Sigmoid colon (tissue), 7 donors: Measurements from ENCODE around the gene ZNHIT2. TPM values are rescaled to one million over a fixed set of nuclear protein-coding genes. Genes with fewer than 3 reads are reported as not detected.

ENCODE experiments used
- DNase-seq: peaks from one replicate; pipeline ENCODE4 v3.0.0-alpha.2; 2019
- H3K27ac ChIP-seq, 4 donors: fragments of 200-600 bp; sonication (generic); one replicate each; pipeline ENCODE4 v1.5.1; 2016 to 2019; ENCODE audit warnings: mild to moderate bottlenecking in 1 of 4
- H3K27me3 ChIP-seq, 3 donors: fragments of 200-600 bp; sonication (generic); one replicate each; pipeline ENCODE4 v1.5.1; 2019; ENCODE audit warnings: mild to moderate bottlenecking in 1 of 3
- H3K36me3 ChIP-seq, 4 donors: fragments of 200-600 bp; sonication (generic); one replicate each; pipeline ENCODE4 v1.5.1; 2016 to 2019
- H3K4me1 ChIP-seq, 4 donors: fragments of 200-600 bp; sonication (generic); one replicate each; pipeline ENCODE4 v1.5.1; 2017 to 2019
- H3K4me3 ChIP-seq, 4 donors: fragments of 200-600 bp; sonication (generic); one replicate each; pipeline ENCODE4 v1.5.1; 2017 to 2019; ENCODE audit warnings: mild to moderate bottlenecking in 2 of 4, moderate library complexity in 1 of 4
- H3K9me3 ChIP-seq, 4 donors: fragments of 200-600 bp in 3 of 4; sonication (generic) in 3 of 4; one replicate each; pipeline versions ENCODE4 v1.5.1 to v1.6.1; 2013 to 2019
- EP300 ChIP-seq, 4 donors: sonication (generic); formaldehyde crosslinking; IDR thresholded peaks; one replicate each; pipeline ENCODE4 v1.6.1; 2017; ENCODE audit warnings: antibody characterized with exemption in 4 of 4
- POLR2A ChIP-seq, 2 donors: fragments of 450-650 bp; IDR thresholded peaks; one replicate each; pipeline ENCODE4 v1.6.1; 2016; ENCODE audit warnings: antibody characterized with exemption in 2 of 2, mild to moderate bottlenecking in 2 of 2, moderate library complexity in 2 of 2
- POLR2AphosphoS5 ChIP-seq, 4 donors: sonication (generic); formaldehyde crosslinking; IDR thresholded peaks; one replicate each; pipeline ENCODE4 v1.6.1; 2017; ENCODE audit warnings: antibody characterized with exemption in 4 of 4
- WGBS, 2 donors: extraction: QIAGEN DNeasy Blood & Tissue Kit; methylation state at CpG; one replicate each; pipeline ENCODE4 v1.1.7; 2013; 5-methylcytosine and 5-hydroxymethylcytosine counted together
- intact Hi-C: fragments of 100-400 bp; cut with DNase I; formaldehyde crosslinking; loops from one replicate; pipeline ENCODE4 v1.15.1; 2023
- polyA plus RNA-seq, 3 donors: library from polyadenylated mRNA; stranded (reverse); fragments of 200-250 nt; gene quantifications; one replicate each; pipeline ENCODE4 v1.2.3, GENCODE V29; 2013
- total RNA-seq, 4 donors: library from RNA; depleted of rRNA; stranded (reverse); fragments of >200 nt; gene quantifications; one replicate each; pipeline ENCODE4 v1.1.0, GENCODE V29; 2016
- TF ChIP-seq, protein P1 (sequence below), 4 experiments: fragments of 450-650 bp in 3 of 4; fragments of 200-600 bp in 1 of 4; IDR thresholded peaks; one replicate each; pipeline ENCODE4 v1.5.1; 2016 to 2019; ENCODE audit warnings: antibody characterized with exemption in 4 of 4, mild to moderate bottlenecking in 3 of 4, moderate library complexity in 2 of 4
- donor health status: healthy with polysubstance abuse.
- donor health status: Bipolar disorder and iron deficiency.
- donor health status: healthy.

ZNHIT2 gene
- total and polyA plus RNA-seq, 7 donors: 8.3 to 16.3 (median 13.6) TPM

DNA sequence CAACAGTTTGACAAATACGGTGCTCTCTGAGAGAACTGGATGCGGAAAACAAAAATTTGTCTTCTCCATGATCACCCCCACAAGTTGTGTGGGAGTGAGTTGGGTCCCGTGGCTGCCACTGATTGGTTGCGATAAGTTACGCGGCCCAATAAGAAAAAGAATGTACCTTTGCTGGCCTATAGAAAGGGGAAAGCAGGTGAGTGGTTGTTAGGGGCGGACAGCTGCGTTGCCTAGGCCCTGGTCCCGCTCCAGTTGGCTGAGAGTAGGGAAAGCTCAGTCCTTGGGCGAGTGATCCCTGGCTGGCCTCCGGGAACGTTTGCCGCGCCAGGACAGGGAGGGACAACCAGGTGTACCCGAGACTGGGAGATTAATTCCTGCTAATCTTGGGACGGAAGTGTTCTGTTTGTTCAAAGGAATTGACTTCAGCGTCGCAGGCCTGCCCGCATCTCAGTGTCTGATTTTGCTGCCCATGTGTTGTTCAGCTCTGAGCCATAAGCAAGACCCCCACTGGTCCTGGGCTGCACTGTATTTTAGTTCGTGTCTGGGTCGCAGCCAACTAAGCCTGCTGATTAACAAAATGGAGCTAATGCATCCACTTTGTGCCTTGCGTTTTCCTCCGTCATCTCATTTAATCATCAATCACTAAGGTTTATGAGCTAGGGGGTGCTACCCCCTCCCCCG, 17.6 kb upstream of the ZNHIT2 start:
- Histone ChIP-seq H3K9me3 (no peaks in the 10 kb centered on the region), H3K36me3 (peaks cover 11 to 30% (median 26%) of the 10 kb centered on the region in 4 donors), H3K27me3 (no peaks in the 10 kb centered on the region), H3K4me1 (peaks cover 0 to 31% (median 25%) of the 10 kb centered on the region in 4 donors), H3K4me3 (peak overlapping the region; percentile 83 to 93 (median 90)), H3K27ac (peak overlapping the region; percentile 94 to 98 (median 96))
- WGBS, 2 donors: 1 to 2% methylated on average over 24 of the region's 24 CpGs
- intact Hi-C loops: loop anchor here (2.0 to 5.0 kb wide), 2 partner anchors 46 to 127 kb away; partner anchors contain the start of genes CAPN1 and POLA2
- TF ChIP-seq, protein P1, sequence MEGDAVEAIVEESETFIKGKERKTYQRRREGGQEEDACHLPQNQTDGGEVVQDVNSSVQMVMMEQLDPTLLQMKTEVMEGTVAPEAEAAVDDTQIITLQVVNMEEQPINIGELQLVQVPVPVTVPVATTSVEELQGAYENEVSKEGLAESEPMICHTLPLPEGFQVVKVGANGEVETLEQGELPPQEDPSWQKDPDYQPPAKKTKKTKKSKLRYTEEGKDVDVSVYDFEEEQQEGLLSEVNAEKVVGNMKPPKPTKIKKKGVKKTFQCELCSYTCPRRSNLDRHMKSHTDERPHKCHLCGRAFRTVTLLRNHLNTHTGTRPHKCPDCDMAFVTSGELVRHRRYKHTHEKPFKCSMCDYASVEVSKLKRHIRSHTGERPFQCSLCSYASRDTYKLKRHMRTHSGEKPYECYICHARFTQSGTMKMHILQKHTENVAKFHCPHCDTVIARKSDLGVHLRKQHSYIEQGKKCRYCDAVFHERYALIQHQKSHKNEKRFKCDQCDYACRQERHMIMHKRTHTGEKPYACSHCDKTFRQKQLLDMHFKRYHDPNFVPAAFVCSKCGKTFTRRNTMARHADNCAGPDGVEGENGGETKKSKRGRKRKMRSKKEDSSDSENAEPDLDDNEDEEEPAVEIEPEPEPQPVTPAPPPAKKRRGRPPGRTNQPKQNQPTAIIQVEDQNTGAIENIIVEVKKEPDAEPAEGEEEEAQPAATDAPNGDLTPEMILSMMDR (IDR thresholded peaks at IDR 0.05): no peak
- TF ChIP-seq POLR2AphosphoS5 (IDR thresholded peaks at IDR 0.05) (peak in 3 of 4 donors; percentile 12 to 78 (median 53)), POLR2A (IDR thresholded peaks at IDR 0.05) (peak in 1 of 2 donors; percentile 45), EP300 (IDR thresholded peaks at IDR 0.05) (no peak)
- DNase-seq: peak; percentile 98

DNA sequence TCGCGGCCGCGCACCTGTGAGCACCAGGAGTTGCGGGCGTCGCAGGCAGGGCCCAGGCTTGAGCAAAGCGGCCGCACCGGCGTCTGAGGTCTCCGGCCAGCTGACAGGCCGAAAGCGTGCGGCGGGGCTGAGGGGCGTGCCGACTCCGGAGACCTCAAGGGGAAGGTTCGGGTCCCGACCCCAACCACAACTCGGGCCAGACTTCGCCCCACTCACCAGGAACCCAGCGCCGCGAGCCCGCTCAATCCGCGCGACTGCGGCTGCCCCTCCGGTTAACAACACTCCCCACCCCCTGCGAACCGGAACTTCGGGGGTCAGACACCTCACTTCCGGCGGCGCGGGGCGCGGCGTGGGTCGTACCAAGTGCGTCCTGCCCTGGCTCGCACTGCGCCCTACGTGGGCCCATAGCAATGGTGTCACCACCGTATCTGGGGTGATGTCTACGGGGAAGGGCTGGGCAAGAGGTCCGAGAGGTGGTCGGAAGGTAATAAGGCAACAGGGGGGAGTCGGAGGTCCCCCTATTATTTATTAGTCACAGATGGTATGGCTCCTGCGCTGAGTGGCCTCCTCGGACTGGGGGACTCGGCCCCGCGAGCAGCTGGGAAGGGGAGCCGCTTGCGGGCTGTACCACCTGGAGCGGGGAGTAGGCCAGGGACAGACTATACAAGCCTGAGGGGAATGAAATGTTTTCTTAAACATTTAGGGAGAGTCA, 16.9 kb upstream of the ZNHIT2 start, which contains the start of gene SYVN1:
Gene SYVN1, minus strand, starts transcription at position 280 of the 712 bp plus-strand sequence. CDS start 918 bp downstream, outside the sequence.
- peak; percentile 96 for DNase-seq
- intact Hi-C loops: loop anchor here (2.0 to 5.0 kb wide), 2 partner anchors 46 to 128 kb away; partner anchors contain the start of genes CAPN1 and POLA2
- WGBS, 2 donors: 0% methylated on average over 60 of the region's 60 CpGs

DNA sequence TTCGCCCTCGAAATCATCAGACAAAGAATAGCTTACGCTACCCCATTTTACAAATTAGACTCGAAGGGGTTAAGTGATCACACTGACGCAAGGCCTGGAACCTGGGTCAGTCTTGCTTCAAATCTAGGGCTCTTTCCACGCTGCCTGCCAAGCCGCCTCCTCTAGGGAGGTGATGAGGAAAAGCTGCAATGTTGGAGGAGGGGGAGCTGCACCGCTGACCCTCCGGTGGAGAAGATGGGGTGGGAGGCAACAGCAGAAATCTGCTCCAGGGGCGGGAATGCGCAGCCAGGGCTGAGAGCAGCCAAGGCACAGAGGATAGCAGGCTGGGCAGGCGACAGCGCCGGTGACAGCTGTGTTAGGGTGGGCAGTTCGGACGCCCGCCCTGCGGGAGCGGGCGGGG, 16.2 kb upstream of the ZNHIT2 start:
- H3K36me3 ChIP-seq: peaks cover 21 to 43% (median 39%) of the 10 kb centered on the region in 4 donors
- H3K4me3 ChIP-seq: peak overlapping the region; percentile 83 to 93 (median 90)
- 0% methylated on average over 20 of the region's 20 CpGs for WGBS, 2 donors
- no peak for TF ChIP-seq POLR2AphosphoS5 (IDR thresholded peaks at IDR 0.05)
- peak overlapping the region; percentile 94 to 98 (median 96) for H3K27ac ChIP-seq
- H3K27me3 ChIP-seq: no peaks in the 10 kb centered on the region
- peak; percentile 76 for DNase-seq
- intact Hi-C loops: loop anchor here (2.0 to 5.0 kb wide), 2 partner anchors 47 to 129 kb away; partner anchors contain the start of genes CAPN1 and POLA2
- no peaks in the 10 kb centered on the region for H3K9me3 ChIP-seq
- peaks cover 0 to 31% (median 25%) of the 10 kb centered on the region in 4 donors for H3K4me1 ChIP-seq

More for the DNA sequence above, 16.9 kb upstream of the ZNHIT2 start, which contains the start of gene SYVN1:
- Histone ChIP-seq H3K27ac (peak within 1 kb of the TSS; percentile 94 to 98 (median 96)), H3K9me3 (no peaks in the 10 kb centered on the region), H3K4me3 (peak within 1 kb of the TSS; percentile 83 to 93 (median 90)), H3K27me3 (no peaks in the 10 kb centered on the region), H3K36me3 (peaks cover 18 to 37% (median 33%) of the 10 kb centered on the region in 4 donors), H3K4me1 (peaks cover 0 to 31% (median 25%) of the 10 kb centered on the region in 4 donors)
- peak in 1 of 4 donors; percentile 40 for TF ChIP-seq EP300 (IDR thresholded peaks at IDR 0.05)
- TF ChIP-seq, protein P1 (IDR thresholded peaks at IDR 0.05): no peak
- TF ChIP-seq POLR2AphosphoS5 (IDR thresholded peaks at IDR 0.05): peak; percentile 99
- peak; percentile 97 to 98 for TF ChIP-seq POLR2A (IDR thresholded peaks at IDR 0.05)

DNA sequence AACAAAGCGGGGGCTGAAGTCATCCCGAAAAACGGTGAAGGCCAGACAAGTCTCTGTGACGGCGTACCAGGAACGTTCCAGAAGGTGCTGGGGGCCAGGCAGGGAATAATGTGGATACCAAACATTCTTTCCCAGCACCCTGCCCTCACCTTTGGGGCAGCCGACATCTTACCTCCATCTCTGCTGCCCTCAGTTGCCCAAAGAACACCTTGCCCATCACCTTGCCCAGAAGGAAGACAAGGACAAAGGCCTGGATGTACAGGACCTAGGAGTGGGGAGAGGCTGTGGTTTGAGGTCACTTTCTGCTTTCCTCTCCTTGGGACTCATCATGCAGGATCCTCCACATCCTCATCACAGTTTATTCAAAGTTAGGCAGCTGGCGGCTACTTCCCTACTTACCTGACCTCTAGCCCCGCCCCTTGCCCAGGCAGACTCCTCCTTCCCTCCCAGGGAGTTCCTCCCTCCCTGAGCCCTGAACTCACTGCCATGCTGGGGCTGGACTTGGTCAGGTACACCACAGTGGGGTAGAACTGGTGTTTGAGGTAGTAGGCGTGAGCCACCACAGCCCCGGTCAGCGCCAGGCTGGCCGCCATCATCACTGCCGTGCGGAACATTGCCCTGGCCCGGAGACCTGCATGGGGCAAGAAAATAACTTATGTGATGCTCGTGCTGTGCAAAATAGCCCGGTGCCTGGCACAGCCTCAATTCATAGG, 15.6 kb upstream of the ZNHIT2 start:
- Histone ChIP-seq H3K4me3 (peak overlapping the region; percentile 83 to 93 (median 90)), H3K9me3 (no peaks in the 10 kb centered on the region), H3K36me3 (peaks cover 25 to 49% (median 45%) of the 10 kb centered on the region in 4 donors), H3K4me1 (peaks cover 0 to 31% (median 25%) of the 10 kb centered on the region in 4 donors), H3K27me3 (no peaks in the 10 kb centered on the region), H3K27ac (peak overlapping the region; percentile 94 to 98 (median 96))
- WGBS, 2 donors: 34 to 40% methylated on average over 18 of the region's 18 CpGs
- intact Hi-C loops: loop anchor here (5.0 kb wide), 1 partner anchor 129 kb away; the partner anchor contains the start of gene POLA2
- TF ChIP-seq POLR2A (IDR thresholded peaks at IDR 0.05) (no peak), POLR2AphosphoS5 (IDR thresholded peaks at IDR 0.05) (no peak), EP300 (IDR thresholded peaks at IDR 0.05) (no peak)
- TF ChIP-seq, protein P1 (IDR thresholded peaks at IDR 0.05): no peak
- peak; percentile 69 for DNase-seq
